NCI-H774 (cell line): Measurements from ENCODE around the gene TNFRSF6B.
"Not testable (repeated sequence)": the region's sequence is repeated elsewhere in the genome, so short reads cannot be mapped to it uniquely, and the experiment has no call there.

Source experiments
- DNase-seq: peaks from one replicate; lab custom pipeline; 2025; lab: John Stamatoyannopoulos, UW

TNFRSF6B gene

GRCh38 chr20:63662813-63663189 is 33.7 kb upstream of the TNFRSF6B start:
- DNase-seq = no peak

GRCh38 chr20:63663332-63664066 is 33.0 kb upstream of the TNFRSF6B start:
- DNase-seq = no peak

GRCh38 chr20:63664143-63664851 is 32.2 kb upstream of the TNFRSF6B start:
- DNase-seq = no peak

- DNase-seq = no peak
Measured at GRCh38 chr20:63664861-63665594, 31.4 kb upstream of the TNFRSF6B start.

GRCh38 chr20:63665708-63666107 is 30.7 kb upstream of the TNFRSF6B start:
- no peak for DNase-seq

GRCh38 chr20:63667858-63668257 is 28.6 kb upstream of the TNFRSF6B start:
- DNase-seq = no peak

GRCh38 chr20:63668351-63668750 is 28.1 kb upstream of the TNFRSF6B start:
- no peak for DNase-seq

- not testable (repeated sequence) for DNase-seq
Measured at GRCh38 chr20:63671695-63672094, 24.8 kb upstream of the TNFRSF6B start.

- no peak for DNase-seq
Measured at GRCh38 chr20:63672666-63673065, 23.8 kb upstream of the TNFRSF6B start.

GRCh38 chr20:63673951-63674350 is 22.5 kb upstream of the TNFRSF6B start:
- no peak for DNase-seq

- no peak for DNase-seq
Measured at GRCh38 chr20:63675681-63676368, 20.6 kb upstream of the TNFRSF6B start.

GRCh38 chr20:63678071-63678470 is 18.4 kb upstream of the TNFRSF6B start:
- DNase-seq = no peak

GRCh38 chr20:63678667-63679465 is 17.6 kb upstream of the TNFRSF6B start:
- no peak for DNase-seq

- no peak for DNase-seq
Measured at GRCh38 chr20:63679799-63680305, 16.6 kb upstream of the TNFRSF6B start.

- no peak for DNase-seq
Measured at GRCh38 chr20:63680427-63680826, 16.0 kb upstream of the TNFRSF6B start.

GRCh38 chr20:63680857-63681608 is 15.4 kb upstream of the TNFRSF6B start:
- no peak for DNase-seq

GRCh38 chr20:63681609-63682142 is 14.8 kb upstream of the TNFRSF6B start:
- no peak for DNase-seq

- no peak for DNase-seq
Measured at GRCh38 chr20:63682384-63683139, 13.9 kb upstream of the TNFRSF6B start.

GRCh38 chr20:63685269-63686026 is 11.0 kb upstream of the TNFRSF6B start:
- DNase-seq = no peak
